HepG2 (cell line): ENCODE results near the gene HSDL1. TPM values are rescaled to one million over a fixed set of nuclear protein-coding genes. Genes with fewer than 3 reads are reported as not detected.

Experiments
- ATAC-seq: fragments of 200-7000 bp; cut with Tn5 transposase; 3 replicates; pipeline ENCODE4 v1.9.1; 2020; ENCODE audit warnings: mild to moderate bottlenecking, moderate library complexity
- BruUV-seq: library from RNA; stranded (reverse); fragments of 400-500 nt; replicated peaks from 2 replicates; lab custom pipeline; 2021; lab: Mats Ljungman, UMichigan
- CTCF ChIA-PET: fragments of 300-600 bp; formaldehyde crosslinking; extraction: SDS; loops from one replicate; lab custom pipeline; 2021; ENCODE audit warnings: low total read pairs, inconsistent platforms, low intra/inter-chr PET ratio; lab: Yijun Ruan, JAX
- POLR2A ChIA-PET: fragments of 350-600 bp; sonication (Branson Sonifier 250); formaldehyde crosslinking; loops from one replicate; lab custom pipeline; 2020; ENCODE audit warnings: antibody characterized with exemption, inconsistent platforms; lab: Yijun Ruan, JAX
- DNase-seq: peaks from one replicate; pipeline ENCODE4 v3.0.0-alpha.2; 2015; ENCODE audit warnings: low spot score
- FAIRE-seq: peaks from 3 replicates; lab custom pipeline; 2011; peaks lifted over from hg19 to GRCh38; lab: Jason Lieb, UNC
- H2AFZ ChIP-seq: one replicate; pipeline ENCODE4 v1.6.1; 2011; ENCODE audit warnings: low read length, inconsistent platforms
- H3K27ac ChIP-seq: fragments of 300-600 bp; 3 replicates; pipeline ENCODE4 v1.8.0; 2011; ENCODE audit warnings: mixed run types, mild to moderate bottlenecking, mixed read lengths, low read length, inconsistent platforms; ENCODE audit not compliant: insufficient read depth; ENCODE audit errors: extremely low read length
- H3K27me3 ChIP-seq, 2 experiments: fragments of 200-600 bp in 1 of 2; 2 replicates in 1 of 2; 3 replicates in 1 of 2; pipeline versions ENCODE4 v1.6.0 to v1.8.0; 2011; ENCODE audit warnings: low read length in 2 of 2, mild to moderate bottlenecking in 2 of 2, moderate library complexity in 2 of 2, inconsistent platforms in 1 of 2; ENCODE audit not compliant: insufficient read depth in 2 of 2, control insufficient read depth in 1 of 2
- H3K36me3 ChIP-seq, 2 experiments: fragments of 200-600 bp in 1 of 2; replicated peaks in 1 of 2; 2 replicates in 1 of 2; 3 replicates in 1 of 2; pipeline versions ENCODE4 v1.5.1 to v1.8.0; 2011; ENCODE audit warnings: low read length in 2 of 2, inconsistent platforms in 1 of 2; ENCODE audit not compliant: insufficient read depth in 2 of 2, control insufficient read depth in 1 of 2
- H3K4me1 ChIP-seq: 2 replicates; pipeline ENCODE4 v1.5.1; 2012; ENCODE audit warnings: low read length, inconsistent platforms; ENCODE audit not compliant: insufficient read depth
- H3K4me2 ChIP-seq: 2 replicates; pipeline ENCODE4 v1.6.0; 2011; ENCODE audit warnings: low read depth, low read length, inconsistent platforms
- H3K4me3 ChIP-seq, 3 experiments: fragments of 200-600 bp in 1 of 3; sonication (generic), shearing (Covaris generic) in 1 of 3; replicated peaks in 1 of 3; 2 replicates each; pipeline ENCODE4 v1.5.1; 2011 to 2016; ENCODE audit warnings: low read length in 3 of 3, inconsistent platforms in 2 of 3, low read depth in 2 of 3, mild to moderate bottlenecking in 2 of 3, control low read depth in 1 of 3, mixed read lengths in 1 of 3; ENCODE audit not compliant: insufficient read depth in 1 of 3
- H3K79me2 ChIP-seq: one replicate; pipeline ENCODE4 v1.6.1; 2011; ENCODE audit warnings: low read length, inconsistent platforms; ENCODE audit not compliant: insufficient read depth
- H3K9ac ChIP-seq: 2 replicates; pipeline ENCODE4 v1.6.0; 2011; ENCODE audit warnings: mild to moderate bottlenecking, low read depth, low read length, inconsistent platforms; ENCODE audit not compliant: insufficient read depth
- H3K9me3 ChIP-seq: 2 replicates; pipeline ENCODE4 v1.5.1; 2012; ENCODE audit warnings: mild to moderate bottlenecking, low read length
- H4K20me1 ChIP-seq: 2 replicates; pipeline ENCODE4 v1.6.0; 2011; ENCODE audit warnings: inconsistent platforms, mild to moderate bottlenecking, low read length, moderate library complexity; ENCODE audit not compliant: insufficient read depth
- ARNT2 ChIP-seq: sonication (generic); formaldehyde crosslinking; IDR thresholded peaks from 2 replicates; pipeline ENCODE4 v1.8.0; 2022; ENCODE audit warnings: mild to moderate bottlenecking, low read depth, missing genetic modification reagents, moderate library complexity
- GABPB1 ChIP-seq: IDR thresholded peaks from 2 replicates; pipeline ENCODE4 v1.6.1; 2016; ENCODE audit warnings: mild to moderate bottlenecking, missing genetic modification reagents, moderate library complexity, missing compliant biosample characterization
- IRF2 ChIP-seq: IDR thresholded peaks from 2 replicates; pipeline ENCODE4 v1.6.1; 2018; ENCODE audit warnings: missing genetic modification reagents, missing compliant biosample characterization
- MZF1 ChIP-seq: sonication (generic); formaldehyde crosslinking; IDR thresholded peaks from 2 replicates; pipeline ENCODE4 v1.8.1; 2023; ENCODE audit warnings: mild to moderate bottlenecking, missing genetic modification reagents, borderline replicate concordance
- NAIF1 ChIP-seq: sonication (generic); formaldehyde crosslinking; IDR thresholded peaks from 2 replicates; pipeline ENCODE4 v1.5.0; 2020; ENCODE audit warnings: mild to moderate bottlenecking, missing genetic modification reagents, borderline replicate concordance
- PBX3 ChIP-seq: sonication (generic); formaldehyde crosslinking; IDR thresholded peaks from 2 replicates; pipeline ENCODE4 v1.8.1; 2023; ENCODE audit warnings: missing genetic modification reagents, inconsistent platforms, borderline replicate concordance
- RBM39 ChIP-seq: fragments of 200-400 bp; formaldehyde crosslinking; IDR thresholded peaks from one replicate; pipeline ENCODE4 v1.6.1; 2018; ENCODE audit warnings: antibody characterized with exemption, mild to moderate bottlenecking, low read depth, low read length; ENCODE audit not compliant: poor library complexity, severe bottlenecking
- SOX5 ChIP-seq: IDR thresholded peaks from 2 replicates; pipeline ENCODE4 v1.6.1; 2016; ENCODE audit warnings: borderline replicate concordance
- USF2 ChIP-seq, 2 experiments: sonication (generic) in 1 of 2; formaldehyde crosslinking in 1 of 2; IDR thresholded peaks; 2 replicates each; pipeline versions ENCODE4 v1.5.1 to v1.6.1; 2011 to 2020; ENCODE audit warnings: borderline replicate concordance in 1 of 2, low read depth in 1 of 2, low read length in 1 of 2, mild to moderate bottlenecking in 1 of 2, missing genetic modification reagents in 1 of 2, moderate library complexity in 1 of 2
- ZBTB3 ChIP-seq: sonication (generic); formaldehyde crosslinking; IDR thresholded peaks from 2 replicates; pipeline ENCODE4 v1.4.0; 2020; ENCODE audit warnings: low read depth, mild to moderate bottlenecking, moderate library complexity, missing genetic modification reagents, borderline replicate concordance
- ZFP62 ChIP-seq: sonication (generic); formaldehyde crosslinking; IDR thresholded peaks from 2 replicates; pipeline ENCODE4 v1.4.0; 2020; ENCODE audit warnings: missing genetic modification reagents
- ZNF546 ChIP-seq: sonication (generic); formaldehyde crosslinking; conservative IDR thresholded peaks from 2 replicates; pipeline ENCODE4 v1.8.1; 2023; ENCODE audit warnings: mild to moderate bottlenecking, missing genetic modification reagents
- ZNF557 ChIP-seq: sonication (generic); formaldehyde crosslinking; IDR thresholded peaks from 2 replicates; pipeline ENCODE4 v1.4.0; 2020; ENCODE audit warnings: missing genetic modification reagents
- WGBS: methylation state at CpG from one replicate; pipeline ENCODE4 v1.1.6; 2017; ENCODE audit warnings: low lambda C conversion rate; 5-methylcytosine and 5-hydroxymethylcytosine counted together
- in situ Hi-C: cut with HindIII; loops from 2 replicates; pipeline ENCODE4 v1.10.0; 2017; ENCODE audit warnings: low pct_unique_long_range_greater_than_20kb; ENCODE audit not compliant: extremely low pct_ligation_motif_present
- intact Hi-C: fragments of 100-400 bp; cut with micrococcal nuclease; formaldehyde crosslinking; loops from one replicate; pipeline ENCODE4 v1.10.0; 2022; ENCODE audit not compliant: unreplicated experiment
- polyA plus RNA-seq, 8 experiments: library from polyadenylated mRNA; depleted of rRNA in 3 of 8; stranded (reverse) in 7 of 8; unstranded in 1 of 8; fragments of >200 nt; fragmentation: Illumina TruSeq in 4 of 8; extraction: Trizol in 4 of 8; gene quantifications; 2 replicates each; pipeline versions ENCODE4 v1.2.1 to v1.2.3, GENCODE V29; 2011 to 2016; ENCODE audit warnings: low read depth in 4 of 8, missing spikeins in 1 of 8, mixed read lengths in 1 of 8; ENCODE audit not compliant: insufficient read depth in 1 of 8
- total RNA-seq, 5 experiments: library from RNA; depleted of rRNA; stranded (reverse); fragments of >200 nt; fragmentation: Illumina TruSeq; extraction: Trizol; gene quantifications; 2 replicates each; pipeline ENCODE4 v1.2.3, GENCODE V29; 2016; ENCODE audit warnings: low read depth in 1 of 5

Gene HSDL1
- total and polyA plus RNA-seq, 2 of the 13 experiments (the other 11 are each of a cell fraction or from before 2014, with no cell fraction given): 49.2 to 49.7 TPM

GRCh38 chr16:84194018-84194417 is 49.0 kb upstream of the HSDL1 start (continued):
- TF ChIP-seq PBX3 (CRISPR knock-in tag) (no peak), USF2 (IDR thresholded peaks at IDR 0.05; ENCODE audit: low read depth, low read length) (no peak), USF2 (CRISPR knock-in tag; IDR thresholded peaks at IDR 0.05; ENCODE audit: borderline replicate concordance) (no peak), GABPB1 (CRISPR knock-in tag) (no peak), NAIF1 (CRISPR knock-in tag) (no peak)

- DNase-seq: no peak
- ATAC-seq: no peak
- no peaks in the 10 kb centered on the region for H3K9me3 ChIP-seq
- H3K27ac ChIP-seq: no peak overlapping the region
- ChIA-PET POLR2A (no interaction called here), CTCF (no interaction called here)
- intact Hi-C loops (no loop called here), in situ Hi-C loops (loop anchor here (25.0 kb wide), 1 partner anchor 231 kb away; the partner anchor contains the start of genes NECAB2 and OSGIN1)
- no peak overlapping the region for H3K4me3 ChIP-seq
- WGBS: 50% methylated on average over 7 of the region's 7 CpGs
- H3K36me3 ChIP-seq: no peaks in the 10 kb centered on the region
- BruUV-seq: no TSS peak
- H3K9ac ChIP-seq: no peak overlapping the region
- H3K4me1 ChIP-seq: no peaks in the 10 kb centered on the region
- H3K79me2 ChIP-seq: no peaks in the 10 kb centered on the region
- peaks cover 22 to 58% of the 10 kb centered on the region in 2 experiments; a peak in 3 of 5 replicates for H3K27me3 ChIP-seq
- TF ChIP-seq SOX5 (CRISPR knock-in tag) (no peak), ARNT2 (no peak), IRF2 (no peak), ZFP62 (CRISPR knock-in tag) (no peak), RBM39 (no peak), MZF1 (CRISPR knock-in tag) (no peak), ZBTB3 (no peak), ZNF546 (CRISPR knock-in tag) (no peak), ZNF557 (CRISPR knock-in tag) (no peak)
- no peak overlapping the region for H2AFZ ChIP-seq
- FAIRE-seq: no peak
- H3K4me2 ChIP-seq: no peak overlapping the region
- no peaks in the 10 kb centered on the region for H4K20me1 ChIP-seq
Measured at GRCh38 chr16:84193480-84193879, 48.5 kb upstream of the HSDL1 start.
